Left ventricle myocardium inferior (tissue), 1 donor: ENCODE data around the gene MACROD2. TPM values are rescaled to one million over a fixed set of nuclear protein-coding genes. Genes with fewer than 3 reads are reported as not detected.

ENCODE experiments used
- DNase-seq: peaks from one replicate; pipeline ENCODE4 v3.0.0-alpha.2; 2020
- H3K27ac ChIP-seq: fragments of 200-600 bp; replicated peaks from 2 replicates; pipeline ENCODE4 v1.8.0; 2021
- H3K27me3 ChIP-seq: fragments of 200-600 bp; 2 replicates; pipeline ENCODE4 v1.8.0; 2021; ENCODE audit warnings: low read depth
- H3K36me3 ChIP-seq: fragments of 200-600 bp; 2 replicates; pipeline ENCODE4 v1.8.0; 2021
- H3K4me1 ChIP-seq: fragments of 200-600 bp; 2 replicates; pipeline ENCODE4 v1.8.0; 2021
- H3K4me3 ChIP-seq: fragments of 200-600 bp; 2 replicates; pipeline ENCODE4 v1.8.0; 2021; ENCODE audit warnings: mild to moderate bottlenecking, moderate library complexity
- H3K9me3 ChIP-seq: fragments of 200-600 bp; replicated peaks from 2 replicates; pipeline ENCODE4 v1.8.0; 2021
- intact Hi-C: fragments of 100-400 bp; cut with micrococcal nuclease; formaldehyde crosslinking; loops from one replicate; pipeline ENCODE4 v1.11.0; 2022
- total RNA-seq: library from RNA; stranded (reverse); fragmentation: NEBNext Ultra II Directional; extraction: Animal tissue kit (Norgen Biotek cat#: 25700); gene quantifications from one replicate; pipeline ENCODE4 v1.2.1, GENCODE V29; 2021
- TF ChIP-seq, protein P1 (sequence below): fragments of 200-600 bp; IDR thresholded peaks from 2 replicates; pipeline ENCODE4 v1.8.0; 2021; ENCODE audit warnings: antibody characterized with exemption, mild to moderate bottlenecking, borderline replicate concordance
- donor health status: DM: no; HTN: yes; CAD: no; lungs with severe emphysema.

Gene MACROD2
- total RNA-seq, 1 donor from 2014 or later = 3.6 TPM

DNA sequence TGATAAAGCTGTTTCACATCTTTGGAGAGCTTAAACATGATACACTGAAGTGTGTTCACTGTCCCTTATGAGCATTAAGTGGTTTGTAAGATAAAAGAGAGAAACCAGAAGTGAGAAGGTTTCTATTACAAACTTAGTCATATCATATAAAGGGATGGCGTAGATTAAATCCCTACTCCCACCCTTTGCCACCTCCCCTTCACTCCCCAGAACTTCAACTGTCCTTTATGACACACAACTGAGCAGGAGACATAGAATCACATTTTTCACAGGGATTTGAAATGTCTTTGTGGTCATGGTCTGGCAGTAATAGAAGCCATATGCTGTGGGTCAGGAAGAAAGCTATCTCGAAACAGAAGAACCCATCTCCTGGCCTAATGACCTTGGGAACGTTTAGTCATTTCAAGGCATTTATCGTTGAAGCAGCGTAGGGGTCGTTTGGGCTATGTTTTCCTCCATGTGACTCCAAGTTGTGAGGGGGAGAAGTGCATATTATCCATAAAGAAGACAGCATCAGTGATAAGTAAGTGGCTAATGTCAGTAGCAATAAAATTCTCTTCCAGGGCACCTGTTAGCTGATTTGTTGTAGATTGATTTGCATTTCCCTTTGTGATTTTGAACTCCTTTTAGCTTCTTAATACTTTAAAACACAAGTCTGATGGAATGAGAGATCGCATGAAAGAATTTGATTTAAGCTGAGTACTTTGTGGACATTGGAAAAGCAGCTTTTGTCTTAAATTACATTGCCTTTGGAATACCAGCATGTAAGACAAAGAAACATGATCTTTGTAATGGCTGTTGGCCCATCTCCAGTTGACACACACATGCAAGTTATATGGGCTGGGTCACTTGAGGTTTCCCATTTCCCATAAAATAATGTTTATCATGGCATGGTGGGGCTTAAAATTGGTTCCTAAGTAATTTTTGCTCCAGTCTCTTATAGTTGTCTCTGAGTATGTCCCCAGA, 843.6 kb downstream of the MACROD2 start:
- Histone ChIP-seq H3K4me1 (no peaks in the 10 kb centered on the region), H3K4me3 (no peak overlapping the region), H3K36me3 (no peaks in the 10 kb centered on the region), H3K9me3 (no peaks in the 10 kb centered on the region), H3K27ac (no peak overlapping the region), H3K27me3 (no peaks in the 10 kb centered on the region)
- intact Hi-C loops = no loop called here
- TF ChIP-seq, protein P1, sequence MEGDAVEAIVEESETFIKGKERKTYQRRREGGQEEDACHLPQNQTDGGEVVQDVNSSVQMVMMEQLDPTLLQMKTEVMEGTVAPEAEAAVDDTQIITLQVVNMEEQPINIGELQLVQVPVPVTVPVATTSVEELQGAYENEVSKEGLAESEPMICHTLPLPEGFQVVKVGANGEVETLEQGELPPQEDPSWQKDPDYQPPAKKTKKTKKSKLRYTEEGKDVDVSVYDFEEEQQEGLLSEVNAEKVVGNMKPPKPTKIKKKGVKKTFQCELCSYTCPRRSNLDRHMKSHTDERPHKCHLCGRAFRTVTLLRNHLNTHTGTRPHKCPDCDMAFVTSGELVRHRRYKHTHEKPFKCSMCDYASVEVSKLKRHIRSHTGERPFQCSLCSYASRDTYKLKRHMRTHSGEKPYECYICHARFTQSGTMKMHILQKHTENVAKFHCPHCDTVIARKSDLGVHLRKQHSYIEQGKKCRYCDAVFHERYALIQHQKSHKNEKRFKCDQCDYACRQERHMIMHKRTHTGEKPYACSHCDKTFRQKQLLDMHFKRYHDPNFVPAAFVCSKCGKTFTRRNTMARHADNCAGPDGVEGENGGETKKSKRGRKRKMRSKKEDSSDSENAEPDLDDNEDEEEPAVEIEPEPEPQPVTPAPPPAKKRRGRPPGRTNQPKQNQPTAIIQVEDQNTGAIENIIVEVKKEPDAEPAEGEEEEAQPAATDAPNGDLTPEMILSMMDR = no peak
- DNase-seq = no peak

- H3K4me3 ChIP-seq = no peak overlapping the region
- intact Hi-C loops = no loop called here
- no peak overlapping the region for H3K27ac ChIP-seq
- H3K4me1 ChIP-seq = no peaks in the 10 kb centered on the region
- H3K27me3 ChIP-seq = no peaks in the 10 kb centered on the region
- no peaks in the 10 kb centered on the region for H3K36me3 ChIP-seq
- no peaks in the 10 kb centered on the region for H3K9me3 ChIP-seq
- DNase-seq = no peak
- TF ChIP-seq, protein P1 = no peak
Observed at GRCh38 chr20:14845199-14846160, 850.2 kb downstream of the MACROD2 start.

DNA sequence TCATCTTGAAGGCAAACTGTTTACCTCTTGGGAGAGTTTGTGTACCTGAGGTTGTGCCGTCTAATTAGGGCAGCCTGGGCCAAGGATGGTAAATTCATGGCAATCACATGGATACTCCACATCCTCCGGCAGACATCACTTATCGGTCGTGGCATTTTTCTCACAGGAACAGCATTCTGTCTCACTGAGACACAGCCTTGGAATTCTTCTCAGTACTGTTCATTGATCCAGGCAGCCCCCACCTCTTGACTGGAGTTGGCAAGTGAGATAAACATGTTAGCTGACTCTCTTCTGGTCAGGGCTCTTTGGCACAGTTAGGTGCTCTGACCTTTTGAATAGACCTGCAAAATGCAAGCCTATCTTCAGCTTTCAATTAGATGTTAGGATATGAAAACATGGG, 853.5 kb downstream of the MACROD2 start:
- H3K27me3 ChIP-seq = no peaks in the 10 kb centered on the region
- H3K9me3 ChIP-seq = no peaks in the 10 kb centered on the region
- no peak for DNase-seq
- intact Hi-C loops = no loop called here
- no peaks in the 10 kb centered on the region for H3K36me3 ChIP-seq
- no peak overlapping the region for H3K4me3 ChIP-seq
- TF ChIP-seq, protein P1 = no peak
- H3K27ac ChIP-seq = no peak overlapping the region
- H3K4me1 ChIP-seq = no peaks in the 10 kb centered on the region

DNA sequence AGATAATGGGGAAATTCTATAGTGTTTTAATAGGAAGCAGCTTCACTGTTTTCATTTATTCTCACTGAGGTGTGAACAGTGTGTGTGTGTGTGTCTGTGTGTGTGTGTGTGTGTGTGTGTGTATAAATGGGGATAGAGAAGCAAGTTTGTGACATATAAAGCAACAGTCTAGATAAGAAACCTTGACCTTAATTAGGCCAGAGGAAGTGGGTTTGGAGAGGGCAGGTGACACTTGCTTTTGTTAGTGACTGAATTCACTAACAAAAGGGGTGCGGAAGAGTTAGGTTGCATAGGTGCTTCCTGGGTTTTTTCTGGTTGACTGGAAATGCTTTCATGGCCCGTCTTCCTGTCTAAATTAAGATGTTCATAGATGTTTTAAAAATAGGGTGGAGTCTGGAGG, 857.8 kb downstream of the MACROD2 start:
- DNase-seq = no peak
- Histone ChIP-seq H3K27ac (no peak overlapping the region), H3K4me3 (no peak overlapping the region), H3K9me3 (no peaks in the 10 kb centered on the region), H3K27me3 (no peaks in the 10 kb centered on the region), H3K4me1 (no peaks in the 10 kb centered on the region), H3K36me3 (no peaks in the 10 kb centered on the region)
- TF ChIP-seq, protein P1 = no peak
- intact Hi-C loops = no loop called here

DNA sequence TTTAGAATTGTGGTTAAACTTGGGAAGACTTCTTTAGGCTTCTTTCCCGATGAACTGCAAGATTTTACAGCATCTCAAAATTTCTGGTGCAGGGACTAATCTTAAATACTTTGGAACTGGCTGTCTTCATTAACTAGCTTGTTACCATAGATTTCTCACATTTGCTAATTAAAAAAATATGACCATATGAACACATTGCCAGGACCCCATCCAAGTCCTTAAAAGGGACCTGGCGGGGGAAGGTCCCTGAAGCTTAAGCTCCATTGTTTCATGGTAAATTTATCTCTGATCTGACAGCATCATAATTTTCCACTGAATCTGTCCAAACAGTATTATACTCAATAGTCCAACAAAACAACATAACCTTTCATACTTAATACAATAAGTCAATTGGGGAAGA, 859.9 kb downstream of the MACROD2 start:
- Histone ChIP-seq H3K36me3 (no peaks in the 10 kb centered on the region), H3K4me3 (no peak overlapping the region), H3K4me1 (no peaks in the 10 kb centered on the region), H3K9me3 (no peaks in the 10 kb centered on the region), H3K27ac (no peak overlapping the region), H3K27me3 (no peaks in the 10 kb centered on the region)
- TF ChIP-seq, protein P1 = no peak
- intact Hi-C loops = no loop called here
- no peak for DNase-seq
